Effector memory CD4-positive, alpha-beta T cell (primary cell): ENCODE measurements around the gene IL36B.

ENCODE experiments used
- DNase-seq, 3 donors: peaks; one replicate each; pipeline ENCODE4 v3.0.0-alpha.2; 2020
- H3K27ac ChIP-seq: 2 replicates; pipeline ENCODE4 v1.7.0; 2013; ENCODE audit warnings: mild to moderate bottlenecking, low read length, moderate library complexity; ENCODE audit not compliant: insufficient read depth, poor library complexity, severe bottlenecking
- H3K27me3 ChIP-seq: replicated peaks from 2 replicates; pipeline ENCODE4 v1.7.0; 2013; ENCODE audit warnings: mild to moderate bottlenecking, low read length; ENCODE audit not compliant: insufficient read depth, control insufficient read depth, poor library complexity, severe bottlenecking
- H3K36me3 ChIP-seq: 2 replicates; pipeline ENCODE4 v1.7.0; 2013; ENCODE audit warnings: mild to moderate bottlenecking, low read length, moderate library complexity; ENCODE audit not compliant: control insufficient read depth, insufficient read depth
- H3K4me1 ChIP-seq: 2 replicates; pipeline ENCODE4 v1.7.0; 2013; ENCODE audit warnings: low read length, mild to moderate bottlenecking; ENCODE audit not compliant: control insufficient read depth, insufficient read depth, poor library complexity, severe bottlenecking
- H3K4me3 ChIP-seq: 2 replicates; pipeline ENCODE4 v1.7.0; 2013; ENCODE audit warnings: low read length, low read depth, mild to moderate bottlenecking; ENCODE audit not compliant: insufficient read depth, poor library complexity, severe bottlenecking
- H3K9me3 ChIP-seq: 2 replicates; pipeline ENCODE4 v1.7.0; 2013; ENCODE audit warnings: mild to moderate bottlenecking, low read length, moderate library complexity; ENCODE audit not compliant: control insufficient read depth

Gene IL36B

DNA sequence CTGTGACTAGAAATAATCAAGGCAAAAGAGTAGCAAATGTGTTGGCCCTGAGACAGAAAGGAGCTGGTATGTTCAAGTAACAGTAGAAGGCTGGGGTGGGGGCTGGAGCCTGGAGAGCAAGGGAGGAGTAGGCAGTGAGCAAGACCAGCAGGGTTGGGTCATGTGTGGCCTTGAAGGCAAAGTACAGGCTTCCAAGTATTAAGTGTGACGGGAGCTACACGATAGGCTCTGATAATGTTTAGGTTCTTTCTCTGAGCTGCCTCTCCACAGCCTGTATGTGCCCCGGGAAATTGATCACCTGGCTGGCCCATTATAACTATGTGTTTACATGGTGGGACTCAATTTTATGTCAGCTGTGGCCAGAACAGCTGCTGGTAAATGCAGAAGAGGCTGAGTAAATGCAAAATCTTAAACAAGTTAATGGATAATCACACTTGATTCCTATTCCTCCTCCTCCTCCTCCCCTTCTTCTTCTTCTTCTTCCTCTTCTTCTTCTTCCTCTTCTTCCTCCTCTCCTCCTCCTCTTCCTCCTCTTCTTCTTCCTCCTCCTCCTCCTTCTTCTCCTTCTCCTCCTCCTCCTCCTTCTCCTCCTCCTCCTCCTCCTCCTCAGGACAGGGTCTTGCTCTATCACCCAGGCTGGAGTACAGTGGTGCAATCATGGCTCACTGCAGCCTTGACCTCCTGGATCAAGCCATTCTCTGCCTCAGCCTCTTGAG is 24.4 kb upstream of the IL36B start:
- Histone ChIP-seq H3K27ac (no peak overlapping the region), H3K4me3 (no peak overlapping the region), H3K9me3 (no peaks in the 10 kb centered on the region), H3K4me1 (no peaks in the 10 kb centered on the region), H3K27me3 (no peaks in the 10 kb centered on the region), H3K36me3 (no peaks in the 10 kb centered on the region)
- DNase-seq = no peak

DNA sequence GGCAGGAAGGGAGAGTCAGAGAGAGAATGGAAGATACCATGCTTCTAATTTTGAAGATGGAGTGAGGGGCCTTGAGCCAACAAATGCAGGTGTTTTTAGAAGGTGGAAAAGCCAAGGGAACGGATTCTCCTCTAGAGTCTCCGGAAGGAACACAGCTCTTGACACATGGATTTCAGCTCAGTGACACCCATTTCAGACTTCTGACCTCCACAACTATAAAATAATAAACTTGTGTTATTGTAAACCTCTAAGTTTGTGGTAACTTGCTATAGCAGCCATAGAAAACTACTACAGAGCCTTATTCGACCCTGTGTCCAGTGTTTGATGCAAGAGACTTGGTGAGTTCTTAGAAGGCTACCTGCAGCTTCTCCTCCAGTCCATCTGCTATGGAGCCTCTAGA is 22.9 kb upstream of the IL36B start:
- Histone ChIP-seq H3K4me3 (no peak overlapping the region), H3K36me3 (no peaks in the 10 kb centered on the region), H3K27ac (no peak overlapping the region), H3K4me1 (no peaks in the 10 kb centered on the region), H3K9me3 (no peaks in the 10 kb centered on the region), H3K27me3 (no peaks in the 10 kb centered on the region)
- DNase-seq = no peak

DNA sequence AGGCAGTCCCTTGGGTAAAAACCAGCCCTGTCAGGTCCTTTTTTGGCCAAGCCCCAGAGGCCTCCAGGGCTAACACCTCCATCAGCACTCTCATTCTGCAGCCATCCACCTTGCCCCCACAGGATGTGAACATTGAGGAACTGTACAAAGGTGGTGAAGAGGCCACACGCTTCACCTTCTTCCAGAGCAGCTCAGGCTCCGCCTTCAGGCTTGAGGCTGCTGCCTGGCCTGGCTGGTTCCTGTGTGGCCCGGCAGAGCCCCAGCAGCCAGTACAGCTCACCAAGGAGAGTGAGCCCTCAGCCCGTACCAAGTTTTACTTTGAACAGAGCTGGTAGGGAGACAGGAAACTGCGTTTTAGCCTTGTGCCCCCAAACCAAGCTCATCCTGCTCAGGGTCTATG is 22.4 kb upstream of the IL36B start:
- Histone ChIP-seq H3K4me1 (no peaks in the 10 kb centered on the region), H3K27ac (no peak overlapping the region)

DNA sequence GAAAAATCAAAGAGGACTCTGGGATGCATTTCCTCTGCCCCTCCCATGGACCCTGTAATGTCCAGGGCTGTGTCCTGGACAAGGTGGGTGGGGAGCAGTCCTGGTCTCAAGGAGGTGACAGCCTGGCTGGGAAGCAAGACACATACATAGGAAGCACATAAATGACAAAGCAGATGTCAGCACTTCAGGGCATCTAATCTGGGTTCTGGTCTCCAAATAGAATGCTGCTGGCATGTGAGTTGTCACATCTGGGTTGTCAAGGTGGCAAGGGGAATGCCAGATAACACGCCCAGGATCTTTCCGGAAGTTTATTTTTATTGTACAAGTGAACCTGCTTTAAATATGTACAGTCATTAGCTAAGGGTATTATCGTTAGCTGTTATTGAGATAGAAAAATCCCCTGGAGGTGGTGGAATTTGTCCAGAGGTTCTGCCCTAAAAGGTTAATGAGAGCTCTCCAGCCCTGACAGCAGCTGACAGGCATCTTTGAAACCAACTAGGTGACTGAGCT is 20.7 kb upstream of the IL36B start:
- H3K36me3 ChIP-seq = no peaks in the 10 kb centered on the region
- no peak for DNase-seq
- no peak overlapping the region for H3K27ac ChIP-seq
- H3K9me3 ChIP-seq = no peaks in the 10 kb centered on the region
- no peak overlapping the region for H3K4me3 ChIP-seq
- no peaks in the 10 kb centered on the region for H3K27me3 ChIP-seq
- no peaks in the 10 kb centered on the region for H3K4me1 ChIP-seq

More for the DNA sequence above, 22.4 kb upstream of the IL36B start:
- no peaks in the 10 kb centered on the region for H3K36me3 ChIP-seq
- H3K27me3 ChIP-seq = no peaks in the 10 kb centered on the region
- no peaks in the 10 kb centered on the region for H3K9me3 ChIP-seq
- no peak overlapping the region for H3K4me3 ChIP-seq
- DNase-seq = no peak

DNA sequence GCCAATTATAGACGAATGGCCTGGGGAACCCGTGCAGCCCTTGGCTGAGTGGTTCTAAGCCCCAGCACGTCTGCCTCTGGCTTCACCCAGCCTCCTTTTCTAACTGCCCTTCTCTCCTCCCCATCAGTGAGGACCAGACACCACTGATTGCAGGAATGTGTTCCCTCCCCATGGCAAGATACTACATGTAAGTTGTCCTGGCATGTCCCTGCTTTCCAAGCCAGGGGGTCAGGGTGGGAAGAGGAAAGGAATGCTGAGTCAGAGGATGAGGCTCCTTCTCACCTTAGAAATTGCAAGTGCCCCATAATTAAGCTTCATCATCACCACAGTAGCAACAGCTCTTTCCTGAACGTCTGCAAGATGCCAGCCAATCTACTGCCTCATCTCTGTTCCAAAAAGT is 19.9 kb upstream of the IL36B start:
- Histone ChIP-seq H3K4me1 (no peaks in the 10 kb centered on the region), H3K36me3 (no peaks in the 10 kb centered on the region), H3K9me3 (no peaks in the 10 kb centered on the region), H3K4me3 (no peak overlapping the region), H3K27me3 (no peaks in the 10 kb centered on the region), H3K27ac (no peak overlapping the region)
- DNase-seq = no peak

DNA sequence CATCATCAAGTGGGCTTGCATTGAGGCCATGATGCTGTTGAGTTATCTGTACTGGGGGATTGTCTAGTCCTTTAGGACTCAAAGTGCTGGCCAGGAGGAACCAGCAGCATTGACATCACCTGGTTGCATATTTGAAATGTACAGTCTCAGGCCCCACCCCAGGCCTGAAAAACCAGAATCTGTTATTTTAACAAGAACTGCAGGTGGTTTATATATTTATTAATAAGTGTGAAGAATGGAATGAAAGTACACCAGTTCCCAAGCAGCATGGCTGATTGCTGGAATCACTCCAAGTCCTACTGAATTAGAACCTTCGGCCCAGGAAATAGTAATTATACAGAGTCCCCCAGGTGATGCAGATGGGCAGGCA is 17.9 kb upstream of the IL36B start:
- Histone ChIP-seq H3K36me3 (no peaks in the 10 kb centered on the region), H3K27me3 (no peaks in the 10 kb centered on the region), H3K27ac (no peak overlapping the region), H3K4me3 (no peak overlapping the region), H3K4me1 (no peaks in the 10 kb centered on the region), H3K9me3 (no peaks in the 10 kb centered on the region)
- no peak for DNase-seq

DNA sequence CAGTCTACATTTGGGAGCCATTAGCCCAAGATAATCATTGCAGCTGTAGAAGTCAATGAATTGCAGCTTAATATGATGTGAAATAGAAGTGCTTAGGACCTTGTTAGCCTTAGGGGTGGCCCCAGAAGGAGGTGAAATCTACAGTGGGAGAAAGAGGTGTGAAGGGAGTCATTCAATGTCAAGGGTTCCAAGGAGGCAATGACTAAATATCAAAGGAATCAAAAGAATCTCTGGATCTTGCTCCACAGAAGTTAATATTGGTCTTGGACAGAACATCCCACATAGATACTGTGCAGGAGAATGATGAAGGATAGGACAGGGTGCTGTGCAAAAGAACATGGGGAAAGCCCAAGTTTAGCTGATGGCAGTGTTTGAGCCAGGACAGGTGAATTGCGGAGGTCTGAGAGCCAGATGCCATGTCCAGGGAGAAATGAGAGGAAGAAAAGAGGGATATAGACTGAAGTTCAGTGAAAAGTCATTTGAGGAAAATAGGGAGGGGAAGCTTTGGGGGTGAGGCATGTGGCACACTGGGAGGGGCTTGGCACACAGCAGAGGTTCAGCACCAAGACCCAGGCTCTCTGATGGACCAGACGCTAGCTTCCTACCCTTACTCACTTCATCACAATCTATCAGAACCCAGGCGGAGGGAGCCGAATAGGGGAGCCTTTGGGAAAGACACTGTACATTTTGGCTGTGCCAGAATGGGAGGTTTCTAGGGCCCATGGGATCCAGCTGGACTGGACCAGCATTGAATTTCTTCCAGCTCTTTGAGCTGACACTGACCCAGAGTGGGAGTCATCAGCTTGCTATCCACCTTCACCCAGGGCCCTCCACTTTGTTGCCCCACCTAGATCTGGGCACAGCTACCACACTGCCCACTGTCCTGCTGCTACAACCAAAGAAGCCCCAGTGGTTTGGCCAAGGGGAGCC is 17.3 kb upstream of the IL36B start:
- Histone ChIP-seq H3K27ac (no peak overlapping the region), H3K9me3 (no peaks in the 10 kb centered on the region), H3K36me3 (no peaks in the 10 kb centered on the region), H3K4me3 (no peak overlapping the region), H3K27me3 (no peaks in the 10 kb centered on the region), H3K4me1 (no peaks in the 10 kb centered on the region)
- DNase-seq = no peak

DNA sequence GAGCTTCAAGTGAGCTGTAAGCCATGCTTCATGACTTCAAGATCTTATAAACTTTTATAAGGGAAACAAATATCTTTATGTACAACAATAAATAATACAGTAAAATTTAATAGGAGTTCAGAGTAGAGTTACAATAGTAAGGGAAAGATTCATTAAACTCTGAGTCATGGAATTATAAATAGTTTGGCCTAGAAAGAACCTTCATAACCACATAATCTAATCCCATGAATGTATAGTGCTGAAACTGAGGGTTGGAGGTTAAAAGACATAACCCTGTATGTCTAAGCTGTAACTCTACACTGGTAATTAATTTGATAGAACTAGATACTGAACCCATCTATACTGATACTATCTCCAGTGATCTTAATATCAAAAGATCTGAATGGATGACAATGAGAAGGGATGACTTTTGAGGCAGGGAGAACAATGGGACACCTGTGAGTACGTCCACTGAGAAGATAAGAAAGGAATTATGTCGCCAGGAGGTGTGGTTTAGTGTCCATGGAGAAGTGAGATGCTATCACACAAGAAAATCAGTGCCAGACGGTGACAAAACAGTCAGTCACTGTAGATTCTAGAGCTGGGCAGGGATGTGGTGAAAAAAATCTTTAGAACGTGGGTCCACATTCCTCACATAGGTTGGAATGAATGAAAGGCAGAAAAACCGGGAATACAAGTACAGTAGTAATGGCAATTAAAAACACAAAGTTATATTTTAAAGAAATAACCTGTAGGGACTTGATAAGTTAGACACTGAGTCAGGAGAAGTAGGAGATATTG is 16.2 kb upstream of the IL36B start:
- H3K27ac ChIP-seq = no peak overlapping the region
- H3K27me3 ChIP-seq = no peaks in the 10 kb centered on the region
- no peaks in the 10 kb centered on the region for H3K36me3 ChIP-seq
- no peak for DNase-seq
- no peaks in the 10 kb centered on the region for H3K9me3 ChIP-seq
- no peak overlapping the region for H3K4me3 ChIP-seq
- no peaks in the 10 kb centered on the region for H3K4me1 ChIP-seq

DNA sequence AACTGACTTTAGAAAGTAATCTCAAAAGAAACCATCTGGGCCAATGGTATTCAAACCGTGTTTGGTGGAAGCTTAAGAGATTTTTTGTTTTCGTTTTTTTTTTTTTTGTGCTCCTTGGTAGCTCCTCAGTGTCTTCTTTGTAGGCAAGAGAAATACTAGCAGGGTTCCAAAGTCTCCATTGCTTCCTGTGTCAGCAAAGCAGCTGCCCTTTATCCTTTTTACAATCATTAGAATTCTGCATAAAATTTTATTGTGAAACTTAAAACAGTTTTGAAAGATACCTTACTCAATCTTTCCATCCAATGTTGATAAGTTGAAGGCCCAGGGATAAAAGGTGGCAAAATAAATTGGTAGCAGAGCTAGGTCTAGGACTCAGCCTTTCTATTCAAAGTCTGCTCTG is 15.6 kb upstream of the IL36B start:
- no peaks in the 10 kb centered on the region for H3K9me3 ChIP-seq
- H3K36me3 ChIP-seq = no peaks in the 10 kb centered on the region
- no peak overlapping the region for H3K4me3 ChIP-seq
- no peaks in the 10 kb centered on the region for H3K27me3 ChIP-seq
- H3K4me1 ChIP-seq = no peaks in the 10 kb centered on the region
- DNase-seq = no peak
- H3K27ac ChIP-seq = no peak overlapping the region
